GM12878 (cell line): ENCODE measurements around the gene CMBL.

ENCODE experiments used
- EP300 ChIP-seq, 2 experiments: fragments of 150-350 bp in 1 of 2; IDR thresholded peaks; 2 replicates each; pipeline ENCODE4 v1.6.1; 2011 to 2012; ENCODE audit warnings: low read depth in 2 of 2, low read length in 2 of 2, borderline replicate concordance in 1 of 2, improper control_type of control experiment in 1 of 2, inconsistent platforms in 1 of 2; ENCODE audit not compliant: control insufficient read depth in 1 of 2
- EZH2 ChIP-seq: IDR thresholded peaks from 2 replicates; pipeline ENCODE4 v1.6.1; 2012; ENCODE audit warnings: low read depth, mild to moderate bottlenecking, control low read depth, inconsistent platforms, low read length, borderline replicate concordance; ENCODE audit not compliant: control insufficient read depth
- GABPA ChIP-seq: IDR thresholded peaks from 2 replicates; pipeline ENCODE4 v1.6.1; 2014; ENCODE audit warnings: antibody characterized with exemption, low read depth, mild to moderate bottlenecking, inconsistent platforms
- HDAC2 ChIP-seq: fragments of 200-600 bp; sonication (generic); IDR thresholded peaks from 2 replicates; pipeline ENCODE4 v1.6.1; 2017
- NR2C2 ChIP-seq: IDR thresholded peaks from 2 replicates; pipeline ENCODE4 v1.6.1; 2011; ENCODE audit warnings: borderline replicate concordance, low read depth; ENCODE audit not compliant: control insufficient read depth, insufficient read length
- NR2F1 ChIP-seq: fragments of 450-650 bp; conservative IDR thresholded peaks from 2 replicates; pipeline ENCODE4 v1.6.1; 2017; ENCODE audit warnings: mild to moderate bottlenecking
- RAD21 ChIP-seq: IDR thresholded peaks from 2 replicates; pipeline ENCODE4 v1.6.1; 2011; ENCODE audit warnings: mild to moderate bottlenecking, low read depth, low read length, moderate library complexity; ENCODE audit not compliant: insufficient read depth
- USF2 ChIP-seq: IDR thresholded peaks from 2 replicates; pipeline ENCODE4 v1.6.1; 2011; ENCODE audit warnings: low read depth, low read length, improper control_type of control experiment, borderline replicate concordance
- ZBTB33 ChIP-seq: fragments of 450-650 bp; IDR thresholded peaks from 2 replicates; pipeline ENCODE4 v1.6.1; 2017; ENCODE audit warnings: mild to moderate bottlenecking
- ZNF207 ChIP-seq: fragments of 450-650 bp; IDR thresholded peaks from 2 replicates; pipeline ENCODE4 v1.6.1; 2014; ENCODE audit warnings: antibody characterized with exemption, mild to moderate bottlenecking, borderline replicate concordance
- TF ChIP-seq, protein P1 (sequence below), 3 experiments: IDR thresholded peaks in 2 of 3; conservative IDR thresholded peaks in 1 of 3; 2 replicates each; pipeline ENCODE4 v1.5.1; 2011; ENCODE audit warnings: low read depth in 3 of 3, low read length in 3 of 3, mild to moderate bottlenecking in 3 of 3, control low read depth in 2 of 3, moderate library complexity in 2 of 3, inconsistent platforms in 1 of 3, mixed read lengths in 1 of 3; ENCODE audit not compliant: control insufficient read depth in 2 of 3, insufficient read depth in 1 of 3; ENCODE audit errors: extremely low read depth in 1 of 3

- TF ChIP-seq, protein P1, sequence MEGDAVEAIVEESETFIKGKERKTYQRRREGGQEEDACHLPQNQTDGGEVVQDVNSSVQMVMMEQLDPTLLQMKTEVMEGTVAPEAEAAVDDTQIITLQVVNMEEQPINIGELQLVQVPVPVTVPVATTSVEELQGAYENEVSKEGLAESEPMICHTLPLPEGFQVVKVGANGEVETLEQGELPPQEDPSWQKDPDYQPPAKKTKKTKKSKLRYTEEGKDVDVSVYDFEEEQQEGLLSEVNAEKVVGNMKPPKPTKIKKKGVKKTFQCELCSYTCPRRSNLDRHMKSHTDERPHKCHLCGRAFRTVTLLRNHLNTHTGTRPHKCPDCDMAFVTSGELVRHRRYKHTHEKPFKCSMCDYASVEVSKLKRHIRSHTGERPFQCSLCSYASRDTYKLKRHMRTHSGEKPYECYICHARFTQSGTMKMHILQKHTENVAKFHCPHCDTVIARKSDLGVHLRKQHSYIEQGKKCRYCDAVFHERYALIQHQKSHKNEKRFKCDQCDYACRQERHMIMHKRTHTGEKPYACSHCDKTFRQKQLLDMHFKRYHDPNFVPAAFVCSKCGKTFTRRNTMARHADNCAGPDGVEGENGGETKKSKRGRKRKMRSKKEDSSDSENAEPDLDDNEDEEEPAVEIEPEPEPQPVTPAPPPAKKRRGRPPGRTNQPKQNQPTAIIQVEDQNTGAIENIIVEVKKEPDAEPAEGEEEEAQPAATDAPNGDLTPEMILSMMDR (IDR thresholded peaks at IDR 0.05 in 2 of 3, conservative IDR thresholded peaks at IDR 0.05 in 1 of 3; ENCODE audit: control insufficient read depth in 2 of 3, extremely low read depth in 1 of 3, insufficient read depth in 1 of 3, low read depth in 3 of 3, low read length in 3 of 3) = no peak
- TF ChIP-seq EZH2 (no peak), EP300 (IDR thresholded peaks at IDR 0.05; ENCODE audit: borderline replicate concordance in 1 of 2, control insufficient read depth in 1 of 2, low read depth in 2 of 2, low read length in 2 of 2) (no peak), ZNF207 (no peak), NR2F1 (no peak), NR2C2 (no peak), HDAC2 (no peak), USF2 (no peak), ZBTB33 (no peak), RAD21 (no peak), GABPA (no peak)
Measured at GRCh38 chr5:10243660-10244240, 64.0 kb downstream of the CMBL start.
